GM12878 (cell line): ENCODE results near the gene OS9. TPM values are rescaled to one million over a fixed set of nuclear protein-coding genes. Genes with fewer than 3 reads are reported as not detected.
A peak's percentile ranks its signal among the peaks of the same experiment; 100 is the strongest.

Experiments
- BACH1 ChIP-seq: fragments of 450-650 bp; IDR thresholded peaks from 2 replicates; pipeline ENCODE4 v1.6.1; 2017; ENCODE audit warnings: mild to moderate bottlenecking, borderline replicate concordance
- BCL3 ChIP-seq: IDR thresholded peaks from 2 replicates; pipeline ENCODE4 v1.6.1; 2011; ENCODE audit warnings: borderline replicate concordance, low read depth, mild to moderate bottlenecking, moderate library complexity, low read length; ENCODE audit not compliant: insufficient read depth, poor library complexity, severe bottlenecking
- CHD2 ChIP-seq: IDR thresholded peaks from 2 replicates; pipeline ENCODE4 v1.6.1; 2011; ENCODE audit warnings: low read depth, low read length, improper control_type of control experiment, borderline replicate concordance
- CREB1 ChIP-seq: IDR thresholded peaks from 2 replicates; pipeline ENCODE4 v1.6.1; 2012; ENCODE audit warnings: low read depth, mild to moderate bottlenecking, inconsistent platforms
- CREM ChIP-seq: IDR thresholded peaks from 2 replicates; pipeline ENCODE4 v1.6.1; 2014; ENCODE audit warnings: antibody characterized with exemption, low read depth
- E4F1 ChIP-seq: fragments of 450-650 bp; IDR thresholded peaks from 2 replicates; pipeline ENCODE4 v1.6.1; 2018; ENCODE audit warnings: borderline replicate concordance, mild to moderate bottlenecking; ENCODE audit not compliant: partially characterized antibody
- FOS ChIP-seq: IDR thresholded peaks from 3 replicates; pipeline ENCODE4 v1.6.1; 2011; ENCODE audit warnings: borderline replicate concordance; ENCODE audit not compliant: insufficient read length; ENCODE audit errors: extremely low read depth
- IRF3 ChIP-seq: fragments of 450-650 bp; IDR thresholded peaks from 2 replicates; pipeline ENCODE4 v1.6.1; 2014; ENCODE audit warnings: mild to moderate bottlenecking
- MYC ChIP-seq: IDR thresholded peaks from 2 replicates; pipeline ENCODE4 v1.6.1; 2011; ENCODE audit warnings: mild to moderate bottlenecking, low read length, moderate library complexity, inconsistent platforms; ENCODE audit not compliant: insufficient read depth, insufficient replicate concordance, insufficient read length, severe bottlenecking
- NBN ChIP-seq: fragments of 450-650 bp; IDR thresholded peaks from 2 replicates; pipeline ENCODE4 v1.6.1; 2016
- NR2C2 ChIP-seq: IDR thresholded peaks from 2 replicates; pipeline ENCODE4 v1.6.1; 2011; ENCODE audit warnings: borderline replicate concordance, low read depth; ENCODE audit not compliant: control insufficient read depth, insufficient read length
- SUPT20H ChIP-seq: IDR thresholded peaks from 2 replicates; pipeline ENCODE4 v1.6.1; 2011; ENCODE audit warnings: low read depth, mild to moderate bottlenecking, low read length, moderate library complexity, borderline replicate concordance; ENCODE audit not compliant: control insufficient read depth
- ZBTB40 ChIP-seq: fragments of 450-650 bp; IDR thresholded peaks from 2 replicates; pipeline ENCODE4 v1.6.1; 2016; ENCODE audit warnings: mild to moderate bottlenecking, moderate library complexity, borderline replicate concordance
- ZNF207 ChIP-seq: fragments of 450-650 bp; IDR thresholded peaks from 2 replicates; pipeline ENCODE4 v1.6.1; 2014; ENCODE audit warnings: antibody characterized with exemption, mild to moderate bottlenecking, borderline replicate concordance
- polyA plus RNA-seq, 11 experiments: library from polyadenylated mRNA; depleted of rRNA in 4 of 11; unstranded in 6 of 11; stranded (reverse) in 5 of 11; fragments of >200 nt; fragmentation: Nextera tagmentation in 4 of 11; fragmentation: Illumina TruSeq in 1 of 11; extraction: Ambion mirVana in 4 of 11; extraction: Trizol in 1 of 11; gene quantifications; 1 replicate in 1 of 11; 2 replicates in 10 of 11; pipeline versions ENCODE4 v1.2.1 to v1.2.3, GENCODE V29; 2011 to 2016; ENCODE audit warnings: inconsistent platforms in 2 of 11, missing spikeins in 2 of 11, low read depth in 1 of 11
- total RNA-seq, 4 experiments: library from RNA; depleted of rRNA in 3 of 4; stranded (reverse); fragments of >200 nt in 3 of 4; fragmentation: Illumina TruSeq in 1 of 4; extraction: Trizol in 1 of 4; gene quantifications; 2 replicates each; pipeline versions ENCODE4 v1.2.1 to v1.2.3, GENCODE V29; 2013 to 2021

Gene OS9
- total and polyA plus RNA-seq, 10 of the 15 experiments (the other 5 are each of a cell fraction or from before 2014, with no cell fraction given), result 5.2 to 106 (median 79.1) TPM

- TF ChIP-seq MYC (no peak), NR2C2 (no peak), ZNF207 (0 out of 2 replicates have a peak, but pooled peaks have one; percentile 53), SUPT20H (no peak), NBN (peak; percentile 81; the same call in 1 of the 2 replicates), E4F1 (peak; percentile 64), CHD2 (peak; percentile 92), BCL3 (no peak), FOS (peak; percentile 81), CREM (peak; percentile 88), BACH1 (peak; percentile 43; the same call in 1 of the 2 replicates), CREB1 (peak; percentile 92), IRF3 (peak; percentile 88), ZBTB40 (peak; percentile 62; the same call in 1 of the 2 replicates)
Measured at GRCh38 chr12:57693659-57694458, at the start of gene OS9 (continued).
